ENCODE results near the gene TNPO2.

Gene TNPO2

DNA sequence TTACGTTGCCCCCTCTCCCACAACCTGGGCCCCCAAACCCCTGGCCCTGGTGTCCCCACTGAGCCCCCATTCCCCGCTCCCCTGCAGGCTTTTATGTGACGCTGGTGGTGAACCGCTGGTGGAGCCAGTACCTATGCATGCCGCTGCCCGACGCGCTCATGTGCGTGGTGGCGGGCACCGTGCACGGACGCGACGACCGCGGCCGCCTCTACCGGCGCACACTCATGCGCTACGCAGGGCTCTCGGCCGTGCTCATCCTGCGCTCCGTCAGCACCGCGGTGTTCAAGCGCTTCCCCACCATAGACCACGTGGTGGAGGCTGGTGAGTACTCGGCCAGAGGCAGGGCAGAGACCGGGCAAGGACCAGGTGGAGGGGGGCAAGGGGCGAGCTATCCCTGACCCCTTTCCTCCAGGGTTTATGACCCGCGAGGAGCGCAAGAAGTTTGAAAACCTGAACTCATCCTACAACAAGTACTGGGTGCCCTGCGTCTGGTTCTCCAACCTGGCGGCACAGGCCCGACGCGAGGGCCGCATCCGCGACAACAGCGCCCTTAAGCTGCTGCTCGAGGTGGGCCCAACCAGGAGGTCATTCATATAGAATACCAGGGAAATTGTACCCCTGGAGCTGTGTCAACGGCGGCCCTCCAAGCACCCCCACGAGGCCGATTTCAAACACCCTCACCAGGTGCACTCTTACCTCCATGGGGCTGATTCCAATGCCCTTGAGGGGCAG, 30.9 kb upstream of the TNPO2 start:
- in situ Hi-C loops (cut with HindIII; ENCODE audit: low sequenced_read_pairs) = no loop called here
- H3K4me3 ChIP-seq (ENCODE audit: low read depth, low read length) = no peak overlapping the region
- TF ChIP-seq, protein P1, sequence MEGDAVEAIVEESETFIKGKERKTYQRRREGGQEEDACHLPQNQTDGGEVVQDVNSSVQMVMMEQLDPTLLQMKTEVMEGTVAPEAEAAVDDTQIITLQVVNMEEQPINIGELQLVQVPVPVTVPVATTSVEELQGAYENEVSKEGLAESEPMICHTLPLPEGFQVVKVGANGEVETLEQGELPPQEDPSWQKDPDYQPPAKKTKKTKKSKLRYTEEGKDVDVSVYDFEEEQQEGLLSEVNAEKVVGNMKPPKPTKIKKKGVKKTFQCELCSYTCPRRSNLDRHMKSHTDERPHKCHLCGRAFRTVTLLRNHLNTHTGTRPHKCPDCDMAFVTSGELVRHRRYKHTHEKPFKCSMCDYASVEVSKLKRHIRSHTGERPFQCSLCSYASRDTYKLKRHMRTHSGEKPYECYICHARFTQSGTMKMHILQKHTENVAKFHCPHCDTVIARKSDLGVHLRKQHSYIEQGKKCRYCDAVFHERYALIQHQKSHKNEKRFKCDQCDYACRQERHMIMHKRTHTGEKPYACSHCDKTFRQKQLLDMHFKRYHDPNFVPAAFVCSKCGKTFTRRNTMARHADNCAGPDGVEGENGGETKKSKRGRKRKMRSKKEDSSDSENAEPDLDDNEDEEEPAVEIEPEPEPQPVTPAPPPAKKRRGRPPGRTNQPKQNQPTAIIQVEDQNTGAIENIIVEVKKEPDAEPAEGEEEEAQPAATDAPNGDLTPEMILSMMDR (IDR thresholded peaks at IDR 0.05; ENCODE audit: low read depth, low read length) = no peak
- no peak for DNase-seq (ENCODE audit: low read depth, low spot score)

- TF ChIP-seq, protein P1 (IDR thresholded peaks at IDR 0.05; ENCODE audit: low read depth, low read length) = no peak
- in situ Hi-C loops (cut with HindIII; ENCODE audit: low sequenced_read_pairs) = no loop called here
- no peak overlapping the region for H3K4me3 ChIP-seq (ENCODE audit: low read depth, low read length)
- no peak for DNase-seq (ENCODE audit: low read depth, low spot score)
Observed at GRCh38 chr19:12752056-12752781, 28.5 kb upstream of the TNPO2 start.

DNA sequence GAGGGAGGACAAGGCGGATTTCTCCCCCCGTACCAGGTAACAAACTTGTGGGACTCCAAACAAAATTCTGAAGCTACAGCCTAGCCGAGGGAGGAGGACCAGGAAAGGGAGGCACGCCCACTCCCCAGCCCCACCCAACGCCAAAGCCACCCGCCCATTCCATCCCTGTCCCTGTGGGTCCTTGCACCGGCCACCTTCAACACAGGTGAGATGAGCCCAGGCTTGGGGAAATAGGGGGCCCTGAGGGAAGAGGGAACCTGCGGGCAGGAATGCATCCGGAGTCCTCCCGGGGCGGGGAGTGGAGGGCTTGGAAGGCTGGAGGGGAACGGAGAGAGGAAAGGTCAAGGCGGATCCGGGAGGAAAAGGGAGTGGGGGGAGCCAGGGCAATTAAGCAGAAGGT, 27.9 kb upstream of the TNPO2 start, which contains the start of gene BEST2:
TSS of gene BEST2 (plus strand) at position 157 of the 400 bp plus-strand sequence. CDS start 802 bp downstream, outside the sequence.
- TF ChIP-seq, protein P1 (IDR thresholded peaks at IDR 0.05; ENCODE audit: low read depth, low read length) = no peak
- no peak within 1 kb of the TSS for H3K4me3 ChIP-seq (ENCODE audit: low read depth, low read length)
- DNase-seq (ENCODE audit: low read depth, low spot score) = no peak
- in situ Hi-C loops (cut with HindIII; ENCODE audit: low sequenced_read_pairs) = no loop called here

DNA sequence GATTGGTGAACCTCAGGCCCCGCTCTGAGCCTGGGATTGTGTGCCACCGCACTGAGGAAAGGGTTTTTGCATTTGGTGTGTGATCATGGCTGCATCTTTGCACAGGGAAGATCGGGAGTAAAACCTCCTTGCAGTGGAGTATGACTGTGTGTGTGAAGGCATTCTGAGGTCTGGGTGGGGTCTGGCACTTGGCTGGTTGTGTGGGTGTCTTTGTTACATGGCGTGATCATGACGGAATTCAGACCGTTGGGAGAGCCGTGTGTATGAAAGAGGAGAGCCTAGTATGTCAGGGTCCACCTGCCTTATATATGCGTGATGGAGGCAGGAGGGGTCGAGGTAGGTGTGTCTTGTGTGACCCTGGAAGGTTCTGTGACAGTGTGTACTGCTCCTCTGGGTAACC, 27.1 kb upstream of the TNPO2 start:
- H3K4me3 ChIP-seq (ENCODE audit: low read depth, low read length) = no peak overlapping the region
- no peak for DNase-seq (ENCODE audit: low read depth, low spot score)
- in situ Hi-C loops (cut with HindIII; ENCODE audit: low sequenced_read_pairs) = no loop called here
- TF ChIP-seq, protein P1 (IDR thresholded peaks at IDR 0.05; ENCODE audit: low read depth, low read length) = no peak

DNA sequence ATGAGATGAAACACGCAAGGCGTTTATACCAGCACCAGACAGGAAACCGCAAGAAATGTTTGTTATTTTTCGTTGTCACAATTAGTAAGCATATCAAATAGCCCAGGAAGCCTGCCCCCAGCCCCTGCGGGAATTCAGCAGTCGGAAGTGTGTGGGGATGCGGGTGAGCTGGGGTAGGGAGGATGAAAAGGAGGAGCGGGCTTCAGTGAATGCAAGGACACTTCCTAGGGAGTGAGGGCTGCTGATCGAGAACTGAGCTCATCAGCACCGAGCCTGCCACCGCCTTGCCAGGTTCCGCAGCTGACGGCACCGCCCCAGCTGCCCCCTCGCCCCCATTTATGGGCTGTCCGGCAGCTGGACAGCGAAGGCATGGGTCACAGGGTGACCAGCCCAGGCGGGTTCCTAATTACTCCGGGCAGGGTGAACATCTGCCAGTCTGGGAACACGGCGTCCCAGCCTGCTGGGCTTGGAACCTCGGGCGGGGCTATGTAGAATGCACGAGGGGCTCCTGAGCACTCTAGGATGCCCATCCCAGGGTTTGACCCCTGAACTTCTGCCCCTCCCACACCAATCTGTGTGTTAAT, 26.3 kb upstream of the TNPO2 start:
- TF ChIP-seq, protein P1 (IDR thresholded peaks at IDR 0.05; ENCODE audit: low read depth, low read length) = no peak
- in situ Hi-C loops (cut with HindIII; ENCODE audit: low sequenced_read_pairs) = no loop called here
- no peak overlapping the region for H3K4me3 ChIP-seq (ENCODE audit: low read depth, low read length)
- peak; percentile 24 for DNase-seq (ENCODE audit: low read depth, low spot score)

DNA sequence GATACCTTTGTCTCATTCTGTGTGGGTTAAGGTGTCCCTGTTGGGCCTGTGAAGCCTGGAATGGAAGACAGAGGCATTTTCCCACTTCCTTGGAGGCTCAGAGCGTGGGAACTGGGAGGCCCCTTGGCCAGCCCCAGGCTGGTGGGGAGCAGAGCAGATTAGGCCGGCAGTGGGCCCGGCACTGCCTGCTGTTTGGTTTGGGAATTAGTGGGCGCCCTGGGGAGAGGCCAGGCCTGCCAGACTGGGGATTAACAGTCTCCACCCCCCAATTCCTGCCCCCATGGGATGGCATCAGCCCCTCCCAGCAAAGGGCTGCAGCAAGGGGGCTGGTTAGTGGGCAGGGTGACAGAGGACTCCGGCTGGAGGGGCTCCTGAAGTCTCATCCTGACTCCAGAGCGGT, 24.8 kb upstream of the TNPO2 start:
- H3K4me3 ChIP-seq (ENCODE audit: low read depth, low read length) = no peak overlapping the region
- DNase-seq (ENCODE audit: low read depth, low spot score) = no peak
- TF ChIP-seq, protein P1 (IDR thresholded peaks at IDR 0.05; ENCODE audit: low read depth, low read length) = no peak
- in situ Hi-C loops (cut with HindIII; ENCODE audit: low sequenced_read_pairs) = no loop called here

All from astrocyte of the spinal cord (primary cell).